HUES6 (cell line): ENCODE measurements around the gene ATXN1.
A peak's percentile ranks its signal among the peaks of the same experiment; 100 is the strongest.

Experiments
- H3K27ac ChIP-seq: 2 replicates; pipeline ENCODE4 v1.7.0; 2013; ENCODE audit warnings: low read depth, mild to moderate bottlenecking, low read length, inconsistent platforms
- H3K27me3 ChIP-seq: 2 replicates; pipeline ENCODE4 v1.6.1; 2013; ENCODE audit warnings: low read length; ENCODE audit not compliant: control insufficient read depth, insufficient read depth
- H3K36me3 ChIP-seq: 2 replicates; pipeline ENCODE4 v1.6.1; 2013; ENCODE audit warnings: low read length; ENCODE audit not compliant: control insufficient read depth, insufficient read depth
- H3K4me1 ChIP-seq: 2 replicates; pipeline ENCODE4 v1.6.1; 2013; ENCODE audit warnings: low read length; ENCODE audit not compliant: control insufficient read depth, insufficient read depth
- H3K4me3 ChIP-seq: 2 replicates; pipeline ENCODE4 v1.5.1; 2013; ENCODE audit warnings: low read depth, low read length
- H3K9ac ChIP-seq: one replicate; pipeline ENCODE4 v1.6.1; 2013; ENCODE audit warnings: mild to moderate bottlenecking, low read length
- H3K9me3 ChIP-seq: 2 replicates; pipeline ENCODE4 v1.6.1; 2013; ENCODE audit warnings: low read depth, low read length; ENCODE audit not compliant: control insufficient read depth, insufficient read depth

ATXN1 gene

DNA sequence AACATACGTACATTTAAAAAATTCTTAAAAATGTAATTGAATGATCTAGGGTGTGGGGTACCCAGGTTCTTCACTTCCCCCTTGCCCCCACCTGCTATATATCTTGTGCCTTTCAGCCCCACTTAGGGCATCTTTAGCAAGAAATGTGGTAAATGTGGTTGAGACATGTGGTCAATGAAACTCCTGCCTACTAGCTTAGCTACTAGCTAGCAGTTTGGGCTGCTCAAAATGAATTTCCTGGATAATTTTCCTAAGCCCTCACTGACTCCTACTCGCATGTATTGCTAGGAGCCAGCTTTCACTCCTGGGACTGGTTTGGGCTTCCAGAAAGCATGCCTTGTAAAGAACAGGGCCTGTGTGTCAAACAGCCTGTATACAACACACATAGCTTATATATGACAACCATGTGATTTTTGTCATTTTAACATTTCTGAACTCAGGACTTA is 257.3 kb downstream of the ATXN1 start:
- Histone ChIP-seq H3K4me1 (0 out of 2 replicates have a peak, but pooled peaks cover 2% of the 10 kb centered on the region), H3K36me3 (no peaks in the 10 kb centered on the region), H3K4me3 (no peak overlapping the region), H3K9ac (no peak overlapping the region), H3K27me3 (no peaks in the 10 kb centered on the region), H3K9me3 (0 out of 2 replicates have a peak, but pooled peaks cover under 1% of the 10 kb centered on the region), H3K27ac (no peak overlapping the region)

- Histone ChIP-seq H3K27ac (no peak overlapping the region), H3K4me3 (no peak overlapping the region), H3K27me3 (no peaks in the 10 kb centered on the region), H3K36me3 (no peaks in the 10 kb centered on the region), H3K4me1 (0 out of 2 replicates have a peak, but pooled peaks cover 2% of the 10 kb centered on the region), H3K9ac (no peak overlapping the region), H3K9me3 (0 out of 2 replicates have a peak, but pooled peaks cover 3% of the 10 kb centered on the region)
These were observed 258.0 kb downstream of the ATXN1 start for GRCh38 chr6:16503241-16503775.

DNA sequence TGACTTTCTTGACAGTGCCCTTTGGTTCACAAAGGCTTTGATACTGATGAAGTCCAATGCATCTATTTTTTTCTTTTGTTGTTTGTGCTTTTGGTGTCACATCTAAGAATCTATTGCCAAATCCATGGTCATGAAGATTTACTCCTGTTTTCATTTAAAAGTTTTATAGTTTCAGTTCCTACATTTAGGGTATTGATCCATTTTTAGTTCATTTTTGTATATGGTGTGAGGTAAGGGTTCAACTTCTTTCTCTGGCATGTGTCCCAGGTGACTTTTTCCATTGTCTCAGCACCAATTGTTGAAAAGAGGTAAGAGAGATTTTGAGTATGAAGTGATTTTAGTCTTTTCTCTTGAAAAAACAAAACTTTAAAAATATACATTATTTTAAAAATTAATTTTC is 262.3 kb downstream of the ATXN1 start:
- Histone ChIP-seq H3K9ac (no peak overlapping the region), H3K27me3 (no peaks in the 10 kb centered on the region), H3K9me3 (0 out of 2 replicates have a peak, but pooled peaks cover 3% of the 10 kb centered on the region), H3K4me3 (no peak overlapping the region), H3K27ac (no peak overlapping the region), H3K36me3 (no peaks in the 10 kb centered on the region), H3K4me1 (peaks cover 31% of the 10 kb centered on the region)

GRCh38 chr6:16498237-16498636 is 263.0 kb downstream of the ATXN1 start:
- H3K9me3 ChIP-seq, result 0 out of 2 replicates have a peak, but pooled peaks cover 3% of the 10 kb centered on the region
- no peaks in the 10 kb centered on the region for H3K36me3 ChIP-seq
- H3K27ac ChIP-seq, result no peak overlapping the region

DNA sequence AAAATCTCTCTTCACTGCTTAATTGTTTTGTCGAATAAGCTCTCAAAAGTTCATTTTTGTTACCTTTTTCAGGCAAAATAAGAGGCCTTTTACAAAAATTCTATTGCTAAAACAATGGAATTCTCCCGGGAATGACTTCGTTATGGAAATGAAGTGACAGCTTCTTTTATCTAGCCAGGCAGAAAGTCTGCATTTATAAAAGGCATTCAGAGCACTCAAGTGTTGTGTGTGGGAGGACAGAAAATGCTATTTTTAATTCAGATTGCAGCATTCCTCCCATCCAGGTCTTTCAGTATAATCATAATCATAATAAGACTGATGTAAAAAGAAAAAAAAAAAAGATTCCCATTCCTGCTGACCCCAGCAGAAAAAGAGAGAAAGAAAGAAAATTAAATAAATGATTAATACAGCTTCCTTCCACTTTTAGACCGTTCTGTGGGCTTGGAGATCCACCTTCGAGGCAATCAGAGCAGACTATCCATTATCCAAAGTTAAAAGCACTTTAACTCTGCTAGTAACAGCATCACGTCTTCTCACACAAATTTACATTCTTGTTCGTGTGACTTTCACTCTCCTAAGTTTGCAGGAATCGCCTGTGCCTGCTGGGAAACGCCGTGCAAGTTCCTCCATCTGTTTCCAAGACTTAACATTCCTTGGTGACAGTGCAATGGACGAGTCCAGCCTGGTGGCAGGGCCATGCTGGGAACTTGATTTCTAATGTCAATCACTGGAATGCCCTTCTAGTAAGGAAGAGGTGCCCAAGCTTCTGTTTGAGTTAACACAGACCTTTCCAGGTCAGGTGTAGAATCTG is 264.1 kb downstream of the ATXN1 start:
- Histone ChIP-seq H3K27me3 (no peaks in the 10 kb centered on the region), H3K9ac (no peak overlapping the region), H3K9me3 (0 out of 2 replicates have a peak, but pooled peaks cover 3% of the 10 kb centered on the region), H3K4me1 (peaks cover 31% of the 10 kb centered on the region), H3K4me3 (peak overlapping the region; percentile 6; the same call in 1 of the 2 replicates), H3K27ac (no peak overlapping the region; the same call in 1 of the 2 replicates), H3K36me3 (no peaks in the 10 kb centered on the region)

More at GRCh38 chr6:16498237-16498636, 263.0 kb downstream of the ATXN1 start:
- no peak overlapping the region for H3K4me3 ChIP-seq
- H3K4me1 ChIP-seq, result peaks cover 31% of the 10 kb centered on the region
- H3K27me3 ChIP-seq, result no peaks in the 10 kb centered on the region
- H3K9ac ChIP-seq, result no peak overlapping the region

- H3K27ac ChIP-seq, result no peak overlapping the region
- H3K9ac ChIP-seq, result no peak overlapping the region
- H3K27me3 ChIP-seq, result no peaks in the 10 kb centered on the region
- peaks cover 31% of the 10 kb centered on the region for H3K4me1 ChIP-seq
- H3K36me3 ChIP-seq, result no peaks in the 10 kb centered on the region
- H3K4me3 ChIP-seq, result no peak overlapping the region
- H3K9me3 ChIP-seq, result 0 out of 2 replicates have a peak, but pooled peaks cover 3% of the 10 kb centered on the region
These were observed 265.1 kb downstream of the ATXN1 start for GRCh38 chr6:16496210-16496609.

- no peak overlapping the region for H3K4me3 ChIP-seq
- H3K36me3 ChIP-seq, result no peaks in the 10 kb centered on the region
- peaks cover 31% of the 10 kb centered on the region for H3K4me1 ChIP-seq
- H3K27ac ChIP-seq, result no peak overlapping the region
- no peaks in the 10 kb centered on the region for H3K27me3 ChIP-seq
- H3K9ac ChIP-seq, result no peak overlapping the region
- 0 out of 2 replicates have a peak, but pooled peaks cover 3% of the 10 kb centered on the region for H3K9me3 ChIP-seq
These were observed 266.5 kb downstream of the ATXN1 start for GRCh38 chr6:16494793-16495192.

GRCh38 chr6:16493802-16494201 is 267.5 kb downstream of the ATXN1 start:
- Histone ChIP-seq H3K9me3 (0 out of 2 replicates have a peak, but pooled peaks cover under 1% of the 10 kb centered on the region), H3K4me1 (peaks cover 31% of the 10 kb centered on the region), H3K4me3 (no peak overlapping the region), H3K27me3 (no peaks in the 10 kb centered on the region), H3K36me3 (no peaks in the 10 kb centered on the region), H3K9ac (no peak overlapping the region), H3K27ac (no peak overlapping the region)

DNA sequence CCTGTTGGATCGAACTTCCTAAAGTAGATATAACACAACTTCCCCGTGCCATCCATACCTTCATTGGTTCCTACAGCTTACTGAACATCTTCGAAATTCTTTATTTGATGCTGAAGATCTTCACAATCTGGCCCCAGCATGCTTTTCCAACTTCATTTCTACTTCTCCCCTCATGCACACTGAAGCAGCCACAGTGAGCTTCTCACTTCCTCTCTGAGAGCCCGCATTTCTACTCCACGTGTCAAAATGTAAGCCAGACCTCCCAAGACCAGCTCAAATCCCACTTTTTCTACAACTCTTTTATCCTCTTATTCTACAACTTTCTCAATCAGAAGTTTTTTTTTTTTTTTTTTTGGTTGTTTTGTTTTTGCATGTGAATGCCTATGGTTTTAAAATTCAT is 268.1 kb downstream of the ATXN1 start:
- Histone ChIP-seq H3K4me3 (no peak overlapping the region), H3K27ac (no peak overlapping the region), H3K9me3 (no peaks in the 10 kb centered on the region), H3K27me3 (no peaks in the 10 kb centered on the region), H3K9ac (no peak overlapping the region), H3K4me1 (peaks cover 31% of the 10 kb centered on the region), H3K36me3 (no peaks in the 10 kb centered on the region)

DNA sequence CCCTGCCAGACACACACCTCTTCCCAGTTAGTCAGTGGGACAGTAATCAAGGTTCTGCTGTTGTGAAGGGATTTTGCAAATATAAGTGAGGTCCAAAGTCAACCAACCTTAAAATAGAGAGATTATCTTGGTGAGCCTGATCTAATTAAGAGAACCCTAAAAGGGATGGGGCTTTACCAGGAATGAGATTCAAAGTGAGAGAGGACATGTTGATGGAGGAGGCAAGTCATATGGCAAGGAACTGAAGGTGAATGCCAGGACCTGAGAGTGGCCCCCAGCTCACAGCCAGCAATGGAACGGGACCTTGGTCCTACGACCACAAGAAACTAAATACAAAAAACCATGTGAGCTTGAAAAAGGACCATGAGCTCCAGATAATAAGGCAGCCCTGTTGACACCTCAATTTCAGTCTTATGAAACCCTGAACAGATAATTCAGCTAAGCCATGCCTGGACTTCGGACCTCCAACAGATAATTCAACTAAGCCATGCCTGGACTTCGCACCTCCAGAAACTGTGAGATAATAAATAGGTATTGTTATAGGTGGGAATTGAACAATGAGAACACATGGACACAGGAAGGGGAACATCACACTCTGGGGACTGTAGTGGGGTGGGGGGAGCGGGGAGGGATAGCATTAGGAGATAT is 269.5 kb downstream of the ATXN1 start:
- H3K36me3 ChIP-seq, result no peaks in the 10 kb centered on the region
- no peak overlapping the region for H3K4me3 ChIP-seq
- no peak overlapping the region for H3K9ac ChIP-seq
- no peaks in the 10 kb centered on the region for H3K27me3 ChIP-seq
- no peak overlapping the region for H3K27ac ChIP-seq
- H3K4me1 ChIP-seq, result peaks cover 20% of the 10 kb centered on the region
- no peaks in the 10 kb centered on the region for H3K9me3 ChIP-seq

DNA sequence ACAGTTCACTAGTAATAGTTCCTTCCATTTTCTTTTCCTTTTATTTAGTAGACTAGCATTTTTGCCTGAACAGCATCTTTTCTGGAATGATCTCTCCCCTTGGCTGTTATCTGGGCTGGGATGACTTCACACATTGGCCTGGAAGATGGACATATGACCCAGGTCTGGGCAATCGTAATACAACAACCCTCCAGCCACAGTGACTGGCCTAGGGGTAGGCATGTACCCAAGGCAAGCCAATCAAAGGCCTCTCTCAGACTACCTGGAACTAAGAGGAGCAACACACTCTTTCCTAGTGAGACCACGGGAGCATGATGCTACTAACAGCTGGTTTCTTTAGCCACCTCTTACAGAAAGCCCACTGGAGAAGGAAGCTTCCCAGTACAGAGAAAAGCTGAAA is 270.6 kb downstream of the ATXN1 start:
- H3K4me3 ChIP-seq, result no peak overlapping the region
- H3K9me3 ChIP-seq, result no peaks in the 10 kb centered on the region
- H3K27me3 ChIP-seq, result no peaks in the 10 kb centered on the region
- no peak overlapping the region for H3K27ac ChIP-seq
- H3K4me1 ChIP-seq, result peaks cover 11% of the 10 kb centered on the region
- H3K9ac ChIP-seq, result no peak overlapping the region
- H3K36me3 ChIP-seq, result no peaks in the 10 kb centered on the region
